ENCODE results near the gene PVALB. TPM values are rescaled to one million over a fixed set of nuclear protein-coding genes. Genes with fewer than 3 reads are reported as not detected.

The PVALB gene
- total and polyA plus RNA-seq, 2 of the 4 experiments (the other 2 are of a cell fraction) = not detected

GRCh38 chr22:36831717-36832116 is 14.9 kb upstream of the PVALB start:
- TF ChIP-seq ELK1 (IDR thresholded peaks at IDR 0.05; ENCODE audit: borderline replicate concordance, low read depth, low read length) (no peak), MXI1 (IDR thresholded peaks at IDR 0.05; ENCODE audit: borderline replicate concordance, low read depth, low read length) (no peak), NFE2L2 (IDR thresholded peaks at IDR 0.05; ENCODE audit: low read depth, low read length) (no peak), USF2 (IDR thresholded peaks at IDR 0.05; ENCODE audit: low read depth, low read length) (no peak), CEBPB (IDR thresholded peaks at IDR 0.05; ENCODE audit: low read depth, low read length) (no peak)
- Histone ChIP-seq H3K27me3 (ENCODE audit: control insufficient read depth, insufficient read depth, low read length) (peaks cover 24% of the 10 kb centered on the region), H3K9me1 (ENCODE audit: insufficient read depth, low read length) (no peaks in the 10 kb centered on the region), H3K79me1 (ENCODE audit: low read depth in 1 of 2, low read length in 2 of 2) (no peaks in the 10 kb centered on the region), H3K4me1 (ENCODE audit: control insufficient read depth, insufficient read depth, low read length) (no peaks in the 10 kb centered on the region), H2BK5ac (ENCODE audit: low read depth, low read length, poor library complexity, severe bottlenecking) (no peak overlapping the region), H2BK120ac (ENCODE audit: low read depth, low read length) (no peak overlapping the region), H4K8ac (ENCODE audit: low read depth in 2 of 2, low read length in 2 of 2) (no peak overlapping the region), H3K23ac (ENCODE audit: low read depth, low read length) (no peak overlapping the region), H2AFZ (replicated peaks; ENCODE audit: low read length, poor library complexity) (no peak overlapping the region), H3K36me3 (ENCODE audit: control insufficient read depth, insufficient read depth, low read length) (no peaks in the 10 kb centered on the region), H3K4me2 (ENCODE audit: low read depth, low read length) (no peak overlapping the region), H3K27ac (ENCODE audit: insufficient read depth, low read length) (no peak overlapping the region), H3K9ac (ENCODE audit: low read depth, low read length) (no peak overlapping the region), H2AK5ac (ENCODE audit: low read depth, low read length) (no peak overlapping the region), H3K14ac (replicated peaks; ENCODE audit: low read depth, low read length) (no peak overlapping the region), H3K4ac (ENCODE audit: low read depth, low read length) (no peak overlapping the region), H3K18ac (ENCODE audit: low read depth, low read length) (no peak overlapping the region), H4K91ac (ENCODE audit: insufficient read depth, low read depth, low read length) (no peak overlapping the region), H4K5ac (ENCODE audit: low read depth, low read length) (no peak overlapping the region), H2AK9ac (replicated peaks; ENCODE audit: low read depth, low read length, poor library complexity) (no peak overlapping the region), H3K56ac (ENCODE audit: extremely low read depth, insufficient read depth, low read length) (no peak overlapping the region), H3K9me3 (ENCODE audit: control insufficient read depth, insufficient read depth, low read length) (no peaks in the 10 kb centered on the region; the same call in 1 of the 2 replicates), H2BK15ac (ENCODE audit: low read depth, low read length) (no peak overlapping the region), H2BK20ac (ENCODE audit: low read depth, low read length) (no peak overlapping the region), H4K20me1 (ENCODE audit: insufficient read depth, low read length) (no peaks in the 10 kb centered on the region), H3K4me3 (ENCODE audit: insufficient read depth, low read depth, low read length) (no peak overlapping the region)
- ChIA-PET POLR2A (ENCODE audit: unreplicated experiment) (no interaction called here), CTCF (no interaction called here)
- ATAC-seq (ENCODE audit: low read depth) (no peak), DNase-seq (no peak)
- dilution Hi-C loops (cut with HindIII; ENCODE audit: low sequenced_read_pairs, unreplicated experiment) = no loop called here
- BruUV-seq (replicated peaks) = no TSS peak
- in situ Hi-C loops (cut with MboI; ENCODE audit: low sequenced_read_pairs) = no loop called here
- intact Hi-C loops (cut with micrococcal nuclease) = no loop called here
- WGBS, 2 experiments (ENCODE audit: extremely low coverage in 2 of 2, insufficient read length in 1 of 2) = 59% methylated on average over 3 of the region's 3 CpGs; no CpG with 5 or more reads in 1 of the 2 experiments
